Stimulated activated CD4-positive, alpha-beta T cell treated with anti-CD3 and anti-CD28 coated beads, Interleukin-15, amount 100 ng/mL, for 48 hours (primary cell): ENCODE results near the gene PLEKHB2.
"Not testable (repeated sequence)": the region's sequence is repeated elsewhere in the genome, so short reads cannot be mapped to it uniquely, and the experiment has no call there.

Experiments used
- DNase-seq, 2 donors: peaks; one replicate each; pipeline ENCODE4 v3.0.0-alpha.2; 2020; ENCODE audit warnings: low read depth in 2 of 2

Gene PLEKHB2

GRCh38 chr2:131143803-131144202 is 38.7 kb downstream of the PLEKHB2 start:
- DNase-seq, result no peak

- no peak for DNase-seq
Observed at GRCh38 chr2:131145040-131145439, 39.9 kb downstream of the PLEKHB2 start.

GRCh38 chr2:131146231-131146630 is 41.1 kb downstream of the PLEKHB2 start:
- no peak for DNase-seq

DNA sequence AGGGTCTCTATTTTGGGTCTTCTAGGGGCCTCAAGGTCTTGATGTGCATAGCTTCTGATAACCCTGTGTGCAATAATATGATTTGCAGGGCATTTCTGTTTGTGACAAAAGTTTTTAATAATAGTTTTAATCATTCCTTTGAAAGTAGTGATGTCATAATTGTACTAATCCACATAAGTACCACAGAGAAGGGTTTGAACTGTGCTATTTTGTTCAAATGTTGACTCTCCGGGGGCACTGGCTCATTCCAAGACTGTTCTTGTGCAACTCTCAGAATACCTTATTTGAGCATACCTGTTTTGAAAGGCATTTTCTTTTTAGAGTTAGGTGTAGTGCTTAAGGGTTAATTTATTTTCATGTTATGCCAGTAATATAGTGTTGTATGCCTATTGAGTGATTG is 41.6 kb downstream of the PLEKHB2 start:
- DNase-seq, result no peak

GRCh38 chr2:131148426-131148825 is 43.3 kb downstream of the PLEKHB2 start:
- DNase-seq, result no peak

DNA sequence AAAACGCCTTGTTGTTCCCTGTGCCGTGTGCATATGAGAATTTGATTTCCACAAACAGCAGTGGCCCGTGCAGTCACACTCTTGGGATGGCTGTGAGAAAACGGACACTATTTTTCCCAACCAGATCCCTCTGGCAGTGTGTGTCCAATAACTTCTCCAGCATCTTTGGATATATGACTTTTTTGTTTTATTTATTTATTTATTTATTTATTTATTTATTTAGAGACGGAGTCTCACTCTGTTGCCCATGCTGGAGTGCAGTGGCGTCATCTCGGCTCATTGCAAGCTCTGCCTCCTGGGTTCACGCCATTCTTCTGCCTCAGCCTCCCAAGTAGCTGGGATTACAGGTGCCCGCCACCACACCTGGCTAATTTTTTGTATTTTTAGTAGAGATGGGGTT is 45.0 kb downstream of the PLEKHB2 start:
- not testable (repeated sequence) for DNase-seq

DNA sequence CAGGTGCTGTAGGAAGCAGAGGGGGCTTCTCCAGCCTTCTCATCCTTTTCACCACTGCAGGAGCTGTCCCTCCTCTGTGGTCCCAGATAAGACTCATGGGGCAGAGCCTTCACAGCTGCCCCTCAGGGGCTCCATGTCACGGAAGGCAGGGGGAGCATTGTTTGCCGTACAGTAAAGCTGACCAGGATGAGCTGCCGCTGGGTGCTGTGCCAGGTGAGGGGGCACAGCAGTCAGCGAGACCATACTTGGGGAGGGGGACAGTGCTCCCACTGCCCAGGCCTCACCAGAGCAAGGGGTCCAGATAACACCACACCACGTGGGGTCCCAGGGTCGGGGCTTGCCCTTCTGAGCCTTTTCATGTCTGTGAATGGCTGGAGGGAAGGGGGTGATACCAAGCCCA is 46.3 kb downstream of the PLEKHB2 start:
- no peak for DNase-seq

DNA sequence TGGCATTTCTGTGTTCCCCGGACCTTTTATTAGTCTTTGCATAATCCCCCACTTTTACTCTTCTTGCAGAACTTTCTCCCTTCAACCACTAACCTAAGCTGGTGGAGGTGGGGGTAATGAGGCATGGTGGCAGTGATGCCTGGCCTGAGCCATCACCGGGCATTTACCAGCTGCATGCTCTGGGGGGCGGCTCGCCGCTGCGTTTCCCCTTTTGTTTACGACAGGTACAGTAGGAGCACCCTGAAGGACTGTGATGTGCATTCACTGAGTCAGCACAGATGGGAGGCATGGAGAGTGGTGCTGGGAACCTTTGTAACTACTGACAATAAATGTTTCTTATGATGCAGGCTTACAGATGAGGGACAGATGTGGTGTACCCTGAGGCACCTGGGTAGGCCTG is 46.9 kb downstream of the PLEKHB2 start:
- DNase-seq, result no peak

DNA sequence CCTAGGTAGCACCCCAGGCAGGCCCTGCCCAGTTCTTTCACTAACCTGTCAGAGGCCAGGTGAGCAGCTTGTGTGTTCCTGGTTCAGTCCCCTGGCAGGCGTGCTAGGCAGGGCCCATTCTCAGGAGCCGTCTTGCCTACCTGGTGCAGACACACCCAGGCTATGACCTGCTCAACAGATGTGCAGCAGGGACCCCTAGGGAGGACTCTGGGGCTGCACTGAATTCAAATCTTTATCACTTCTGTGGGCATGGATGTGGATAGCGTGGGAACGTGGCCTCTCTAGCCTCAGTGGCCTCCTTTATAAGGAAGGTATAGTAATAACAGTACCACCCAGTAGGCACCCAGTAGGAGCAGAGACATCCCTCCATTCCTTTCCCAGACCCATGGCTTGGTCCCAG is 48.4 kb downstream of the PLEKHB2 start:
- DNase-seq, result no peak

GRCh38 chr2:131154071-131154531 is 49.0 kb downstream of the PLEKHB2 start:
- peak; percentile 82 to 89 for DNase-seq

GRCh38 chr2:131154647-131155046 is 49.5 kb downstream of the PLEKHB2 start:
- no peak for DNase-seq

GRCh38 chr2:131155208-131155855 is 50.2 kb downstream of the PLEKHB2 start:
- no peak for DNase-seq

DNA sequence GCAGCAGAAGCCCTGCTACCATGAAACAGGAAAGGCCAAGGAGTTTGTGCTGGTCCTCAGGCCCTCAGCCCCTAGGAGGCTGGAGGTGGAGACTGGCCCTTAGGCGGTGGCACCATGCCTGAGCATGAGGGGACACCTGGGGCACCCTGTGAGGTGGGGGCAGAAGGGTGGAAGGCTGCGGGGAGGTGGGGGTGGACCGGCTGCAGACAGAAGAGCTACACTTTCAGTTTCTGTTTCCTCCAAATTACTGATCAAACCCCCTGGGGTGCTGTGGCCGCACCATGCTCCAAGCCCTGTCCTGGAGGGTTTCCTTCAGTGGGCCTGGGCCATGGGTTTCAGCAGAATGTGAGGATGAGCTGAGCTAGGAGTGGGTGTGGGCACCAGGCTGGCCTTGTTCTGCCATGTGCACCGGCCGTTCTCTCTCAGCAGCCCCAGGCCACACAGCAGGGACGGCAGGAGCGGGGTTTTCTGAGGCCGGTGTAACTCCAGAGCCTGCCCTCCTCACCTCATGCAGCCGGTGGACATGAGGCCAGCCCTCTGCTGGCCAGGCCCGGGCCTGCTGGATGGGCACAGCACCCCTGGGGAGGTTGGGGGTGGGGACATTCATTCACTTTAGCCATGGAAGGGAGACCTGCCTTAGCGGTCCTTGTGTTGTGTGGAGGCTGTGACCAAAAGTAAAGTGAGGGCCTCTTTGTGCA is 51.5 kb downstream of the PLEKHB2 start:
- DNase-seq, result no peak

DNA sequence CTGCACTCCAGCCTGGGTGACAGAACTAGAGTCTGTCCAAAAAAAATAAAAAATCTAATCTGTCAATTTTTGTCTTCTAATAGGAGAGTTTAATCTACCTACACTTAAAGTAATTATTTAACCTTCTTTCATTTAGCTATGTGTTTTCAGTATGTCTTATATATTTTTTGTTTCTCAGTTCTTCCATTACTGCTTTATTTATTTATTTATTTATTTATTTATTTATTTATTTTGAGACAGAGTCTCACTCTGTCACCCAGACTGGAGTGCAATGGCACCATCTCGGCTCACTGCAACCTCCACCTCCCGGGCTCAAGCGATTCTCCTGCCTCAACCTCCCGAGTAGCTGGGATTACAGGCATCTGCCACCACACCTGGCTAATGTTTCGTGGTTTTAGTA is 60.4 kb downstream of the PLEKHB2 start:
- not testable (repeated sequence) for DNase-seq

GRCh38 chr2:131168538-131168937 is 63.4 kb downstream of the PLEKHB2 start:
- no peak for DNase-seq

- not testable (repeated sequence) for DNase-seq
Observed at GRCh38 chr2:131178050-131178449, 72.9 kb downstream of the PLEKHB2 start.

DNA sequence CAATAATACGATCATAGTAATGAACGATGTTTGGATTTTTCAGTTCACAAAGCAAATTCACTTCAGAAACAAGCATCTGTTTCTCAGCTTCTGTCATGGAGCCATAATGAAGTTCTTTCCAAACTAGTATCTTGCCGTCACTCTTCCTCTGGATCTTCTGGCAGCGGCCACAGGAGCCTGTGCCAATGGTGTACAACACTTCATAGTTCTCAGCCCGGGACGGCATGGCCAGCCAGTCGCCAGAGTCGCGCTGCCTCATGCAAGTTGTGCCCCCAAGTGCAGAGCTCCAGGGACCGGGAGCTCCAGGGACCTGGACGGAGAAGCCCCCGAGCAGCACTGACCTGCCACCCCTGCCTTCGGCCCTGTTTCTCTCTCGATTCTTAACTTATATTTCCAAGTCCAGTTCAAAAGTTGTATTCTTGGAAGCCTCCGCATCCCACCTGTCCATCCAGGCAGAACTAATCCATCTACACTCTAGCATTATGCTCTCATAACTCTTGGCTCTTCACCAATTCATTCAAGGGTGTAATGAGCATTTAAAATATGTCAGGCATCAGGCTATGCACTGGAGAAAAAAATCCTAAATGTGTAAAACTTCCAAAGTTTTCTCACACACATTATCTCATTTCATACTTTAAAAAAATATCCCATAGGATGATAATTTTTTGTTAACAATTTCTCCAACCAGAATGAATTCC is 73.7 kb downstream of the PLEKHB2 start:
- DNase-seq, result not testable (repeated sequence)

DNA sequence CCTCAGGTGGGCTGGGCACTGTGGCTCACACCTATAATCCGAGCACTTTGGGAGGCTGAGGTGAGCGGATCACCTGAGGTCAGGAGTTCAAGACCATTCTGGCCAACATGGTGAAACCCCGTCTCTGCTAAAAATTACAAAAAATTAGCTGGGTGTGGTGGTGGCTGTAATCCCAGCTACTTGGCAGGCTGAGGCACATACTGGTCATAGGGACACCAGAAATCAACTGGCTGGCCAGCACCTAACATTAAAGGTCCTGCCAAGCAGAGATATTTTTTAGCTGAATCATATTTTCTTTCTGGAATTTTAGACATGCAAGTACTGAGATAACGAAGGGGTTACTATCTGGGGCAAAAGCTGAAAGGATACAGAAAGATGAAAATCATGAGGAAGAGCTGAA is 76.3 kb downstream of the PLEKHB2 start:
- DNase-seq, result not testable (repeated sequence)

- not testable (repeated sequence) for DNase-seq
Observed at GRCh38 chr2:131193421-131193820, 88.3 kb downstream of the PLEKHB2 start.

DNA sequence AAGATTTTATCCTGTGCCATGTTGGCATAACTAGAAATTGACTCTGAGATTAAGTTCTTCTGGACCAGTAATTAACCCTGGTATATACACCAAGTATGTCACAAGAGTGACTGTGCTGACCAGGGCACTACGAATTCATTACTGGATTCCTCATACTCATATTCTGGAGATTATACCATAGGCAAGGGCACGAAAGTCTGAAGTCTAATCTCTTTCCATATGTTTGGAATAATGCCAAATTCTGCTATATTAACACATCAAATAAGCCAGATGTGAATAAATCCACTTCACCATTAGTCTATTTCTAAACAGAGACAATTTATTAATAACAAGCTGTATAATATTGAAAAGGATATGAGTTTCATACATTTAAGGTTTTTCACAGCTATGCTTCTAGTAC is 91.0 kb downstream of the PLEKHB2 start:
- not testable (repeated sequence) for DNase-seq
